H1 (cell line): ENCODE measurements around the gene SPACDR. TPM values are rescaled to one million over a fixed set of nuclear protein-coding genes. Genes with fewer than 3 reads are reported as not detected.

ENCODE experiments used
- CTCF ChIA-PET: fragments of 300-600 bp; sonication (Branson Sonifier 250); formaldehyde crosslinking; loops from one replicate; lab custom pipeline; 2021; ENCODE audit not compliant: partially characterized antibody; lab: Charles Lee
- POLR2A ChIA-PET: fragments of 300-600 bp; sonication (Branson Sonifier 250); formaldehyde crosslinking; loops from one replicate; lab custom pipeline; 2021; ENCODE audit warnings: inconsistent platforms; ENCODE audit not compliant: partially characterized antibody; lab: Charles Lee
- DNase-seq, 2 experiments: peaks; one replicate each; pipeline versions ENCODE4 v3.0.0 to v3.0.0-alpha.2; 2010 to 2022; ENCODE audit warnings: low spot score in 2 of 2, low read depth in 1 of 2, mixed read lengths in 1 of 2
- FAIRE-seq: peaks from 2 replicates; lab custom pipeline; 2011; peaks lifted over from hg19 to GRCh38; lab: Jason Lieb, UNC
- H2AFZ ChIP-seq: 2 replicates; pipeline ENCODE4 v1.8.1; 2012; ENCODE audit warnings: low read length, inconsistent platforms
- H2AK5ac ChIP-seq: 2 replicates; pipeline ENCODE4 v1.6.1; 2013; ENCODE audit warnings: low read depth, low read length
- H2BK120ac ChIP-seq: replicated peaks from 2 replicates; pipeline ENCODE3; 2013; ENCODE audit warnings: low read depth, low read length, inconsistent platforms
- H2BK12ac ChIP-seq: 2 replicates; pipeline ENCODE4 v1.6.1; 2013; ENCODE audit warnings: low read depth, low read length
- H2BK15ac ChIP-seq: 2 replicates; pipeline ENCODE4 v1.6.1; 2013; ENCODE audit warnings: low read length
- H2BK20ac ChIP-seq: 2 replicates; pipeline ENCODE4 v1.6.1; 2013; ENCODE audit warnings: low read length
- H2BK5ac ChIP-seq: 2 replicates; pipeline ENCODE4 v1.6.1; 2013; ENCODE audit warnings: low read depth, low read length
- H3K14ac ChIP-seq: 2 replicates; pipeline ENCODE4 v1.6.1; 2013; ENCODE audit warnings: inconsistent platforms; ENCODE audit not compliant: insufficient read length
- H3K18ac ChIP-seq: 2 replicates; pipeline ENCODE4 v1.6.1; 2013; ENCODE audit warnings: low read length; ENCODE audit errors: extremely low read depth
- H3K23ac ChIP-seq: 2 replicates; pipeline ENCODE4 v1.6.1; 2013; ENCODE audit warnings: inconsistent platforms; ENCODE audit not compliant: insufficient read length
- H3K23me2 ChIP-seq: 2 replicates; pipeline ENCODE4 v1.6.1; 2013; ENCODE audit warnings: low read depth, low read length
- H3K27ac ChIP-seq: 2 replicates; pipeline ENCODE4 v1.6.1; 2011; ENCODE audit warnings: low read depth, low read length, inconsistent platforms
- H3K27me3 ChIP-seq, 4 experiments: replicated peaks in 1 of 4; 1 replicate in 1 of 4; 2 replicates in 3 of 4; pipeline versions ENCODE4 v1.6.1 to v1.8.1; 2011 to 2013; ENCODE audit warnings: low read length in 3 of 4, mild to moderate bottlenecking in 3 of 4, inconsistent platforms in 2 of 4, mixed read lengths in 2 of 4, moderate library complexity in 1 of 4; ENCODE audit not compliant: control insufficient read depth in 3 of 4, insufficient read depth in 3 of 4; ENCODE audit errors: extremely low read depth in 1 of 4
- H3K36me3 ChIP-seq, 4 experiments: 2 replicates each; pipeline versions ENCODE4 v1.6.1 to v1.8.1; 2011 to 2013; ENCODE audit warnings: mild to moderate bottlenecking in 4 of 4, low read length in 3 of 4, moderate library complexity in 2 of 4, control low read depth in 1 of 4, inconsistent platforms in 1 of 4; ENCODE audit not compliant: insufficient read depth in 4 of 4, control insufficient read depth in 2 of 4
- H3K4ac ChIP-seq: replicated peaks from 2 replicates; pipeline ENCODE3; 2013; ENCODE audit warnings: low read length, low read depth, mixed read lengths, inconsistent platforms; ENCODE audit not compliant: insufficient read length
- H3K4me1 ChIP-seq, 4 experiments: replicated peaks in 1 of 4; 1 replicate in 1 of 4; 2 replicates in 3 of 4; pipeline versions ENCODE4 v1.6.1 to v1.8.1; 2011 to 2013; ENCODE audit warnings: low read length in 3 of 4, inconsistent platforms in 2 of 4, mixed read lengths in 1 of 4; ENCODE audit not compliant: insufficient read depth in 4 of 4, control insufficient read depth in 3 of 4
- H3K4me2 ChIP-seq, 2 experiments: 2 replicates each; pipeline versions ENCODE4 v1.6.1 to v1.8.1; 2011 to 2013; ENCODE audit warnings: low read depth in 2 of 2, low read length in 2 of 2, control low read depth in 1 of 2, inconsistent platforms in 1 of 2, mild to moderate bottlenecking in 1 of 2; ENCODE audit not compliant: insufficient read depth in 1 of 2
- H3K4me3 ChIP-seq, 4 experiments: fragments of 200-600, 300-600 bp in 1 of 4; sonication (generic), shearing (Covaris generic), sonication (Bioruptor Twin) in 1 of 4; 2 replicates each; pipeline versions ENCODE4 v1.5.1 to v1.8.1; 2011 to 2016; ENCODE audit warnings: low read length in 4 of 4, low read depth in 3 of 4, control low read depth in 2 of 4, inconsistent platforms in 2 of 4, mild to moderate bottlenecking in 2 of 4, mixed read lengths in 1 of 4, moderate library complexity in 1 of 4; ENCODE audit not compliant: insufficient read depth in 2 of 4; ENCODE audit errors: extremely low read depth in 1 of 4
- H3K56ac ChIP-seq: replicated peaks from 2 replicates; pipeline ENCODE3; 2013; ENCODE audit warnings: low read depth, mild to moderate bottlenecking, mixed read lengths, low read length, inconsistent platforms; ENCODE audit not compliant: insufficient read length
- H3K79me1 ChIP-seq: 2 replicates; pipeline ENCODE4 v1.6.1; 2013; ENCODE audit warnings: low read depth, low read length, control low read depth
- H3K79me2 ChIP-seq, 2 experiments: 2 replicates each; pipeline versions ENCODE4 v1.6.1 to v1.8.1; 2012 to 2013; ENCODE audit warnings: low read length in 2 of 2, mild to moderate bottlenecking in 2 of 2, inconsistent platforms in 1 of 2; ENCODE audit not compliant: insufficient read depth in 2 of 2, control insufficient read depth in 1 of 2
- H3K9ac ChIP-seq, 4 experiments: replicated peaks in 1 of 4; 1 replicate in 1 of 4; 2 replicates in 3 of 4; pipeline versions ENCODE4 v1.6.1 to v1.8.1; 2011 to 2013; ENCODE audit warnings: low read depth in 3 of 4, low read length in 3 of 4, control low read depth in 2 of 4, mild to moderate bottlenecking in 2 of 4, moderate library complexity in 2 of 4, inconsistent platforms in 1 of 4; ENCODE audit errors: extremely low read depth in 1 of 4
- H3K9me3 ChIP-seq, 2 experiments: 2 replicates each; pipeline versions ENCODE4 v1.6.1 to v1.8.1; 2012 to 2013; ENCODE audit warnings: mild to moderate bottlenecking in 2 of 2, moderate library complexity in 2 of 2, control low read depth in 1 of 2, inconsistent platforms in 1 of 2, low read depth in 1 of 2, low read length in 1 of 2, mixed read lengths in 1 of 2; ENCODE audit not compliant: insufficient read depth in 2 of 2
- H4K20me1 ChIP-seq, 2 experiments: replicated peaks in 1 of 2; 2 replicates each; pipeline versions ENCODE3 to v1.8.1; 2011 to 2013; ENCODE audit warnings: inconsistent platforms in 2 of 2, low read length in 2 of 2, mild to moderate bottlenecking in 1 of 2; ENCODE audit not compliant: insufficient read depth in 2 of 2, control insufficient read depth in 1 of 2
- H4K5ac ChIP-seq: 2 replicates; pipeline ENCODE4 v1.6.1; 2013; ENCODE audit warnings: low read length, low read depth, mixed read lengths, inconsistent platforms; ENCODE audit not compliant: insufficient read length
- H4K8ac ChIP-seq: 2 replicates; pipeline ENCODE4 v1.8.0; 2013; ENCODE audit warnings: mild to moderate bottlenecking, moderate library complexity, low read length, inconsistent platforms; ENCODE audit not compliant: insufficient read depth; ENCODE audit errors: extremely low read depth
- H4K91ac ChIP-seq: replicated peaks from 2 replicates; pipeline ENCODE3; 2013; ENCODE audit warnings: low read length, mixed read lengths, inconsistent platforms; ENCODE audit not compliant: insufficient read length
- ASH2L ChIP-seq: fragments of 200-600, 300-600 bp; sonication (generic); IDR thresholded peaks from one replicate; pipeline ENCODE4 v1.7.1; 2017; ENCODE audit warnings: low read length
- EZH2 ChIP-seq: fragments of 200-600 bp; sonication (generic); IDR thresholded peaks from 2 replicates; pipeline ENCODE4 v1.7.1; 2012; ENCODE audit warnings: low read depth, mild to moderate bottlenecking, moderate library complexity, low read length, inconsistent platforms; ENCODE audit not compliant: severe bottlenecking
- KDM4A ChIP-seq: IDR thresholded peaks from one replicate; pipeline ENCODE4 v1.7.1; 2012; ENCODE audit warnings: low read depth, mild to moderate bottlenecking, moderate library complexity, low read length, inconsistent platforms; ENCODE audit not compliant: severe bottlenecking
- MAFK ChIP-seq: IDR thresholded peaks from 2 replicates; pipeline ENCODE4 v1.6.1; 2012; ENCODE audit warnings: low read depth, mild to moderate bottlenecking, improper control_type of control experiment, low read length
- MAX ChIP-seq: IDR thresholded peaks from 2 replicates; pipeline ENCODE4 v1.6.1; 2012; ENCODE audit warnings: inconsistent platforms
- RAD21 ChIP-seq, 2 experiments: IDR thresholded peaks in 1 of 2; conservative IDR thresholded peaks in 1 of 2; 2 replicates each; pipeline ENCODE4 v1.6.1; 2011; ENCODE audit warnings: low read depth in 2 of 2, low read length in 2 of 2, improper control_type of control experiment in 1 of 2, inconsistent platforms in 1 of 2, mild to moderate bottlenecking in 1 of 2, moderate library complexity in 1 of 2
- SIX5 ChIP-seq: IDR thresholded peaks from 2 replicates; pipeline ENCODE4 v1.6.1; 2011; ENCODE audit warnings: mild to moderate bottlenecking, low read depth, low read length
- SUZ12 ChIP-seq: fragments of 200-600 bp; sonication (generic); IDR thresholded peaks from 2 replicates; pipeline ENCODE4 v1.6.1; 2012; ENCODE audit warnings: mild to moderate bottlenecking, inconsistent platforms, low read length, moderate library complexity, mixed read lengths
- TAF1 ChIP-seq: IDR thresholded peaks from 2 replicates; pipeline ENCODE4 v1.6.1; 2011; ENCODE audit warnings: mild to moderate bottlenecking, low read depth, low read length
- TEAD4 ChIP-seq: IDR thresholded peaks from 2 replicates; pipeline ENCODE4 v1.6.1; 2012; ENCODE audit warnings: low read depth, low read length, inconsistent platforms, mixed read lengths
- WGBS, 2 experiments: shearing (Covaris generic) in 1 of 2; methylation state at CpG; one replicate each; pipeline versions ENCODE4 v1.1.6 to v1.1.7; 2013 to 2015; ENCODE audit warnings: low lambda C conversion rate in 2 of 2, mixed read lengths in 2 of 2, inconsistent platforms in 1 of 2, low coverage in 1 of 2, missing lambda C conversion rate in 1 of 2; ENCODE audit not compliant: insufficient replicate concordance in 2 of 2, insufficient coverage in 1 of 2, insufficient read length in 1 of 2; ENCODE audit errors: extremely low coverage in 1 of 2, missing lambda C conversion rate in 1 of 2; 5-methylcytosine and 5-hydroxymethylcytosine counted together
- polyA plus RNA-seq, 7 experiments: library from polyadenylated mRNA; depleted of rRNA in 3 of 7; stranded (reverse) in 5 of 7; unstranded in 2 of 7; fragments of >200 nt in 5 of 7; fragments of 200-250 nt in 2 of 7; gene quantifications; 1 replicate in 5 of 7; 2 replicates in 1 of 7; 4 replicates in 1 of 7; pipeline versions ENCODE4 v1.2.1 to v1.2.3, GENCODE V29; 2011 to 2013; ENCODE audit warnings: missing spikeins in 2 of 7, mixed read lengths in 2 of 7
- total RNA-seq: library from RNA; stranded (reverse); fragmentation: NEBNext Ultra II Directional; extraction: Animal tissue kit (Norgen Biotek cat#: 25700); gene quantifications from 2 replicates; pipeline ENCODE4 v1.2.1, GENCODE V29; 2021

SPACDR gene
- total and polyA plus RNA-seq, 2 of the 8 experiments (the other 6 are each of a cell fraction or from before 2014, with no cell fraction given), result 0.26 TPM; not detected in 1

- CTCF ChIA-PET, result interaction anchor here (0.6 to 2.3 kb wide), 8 partner anchors 8 to 997 kb away, joined by 3 to 6 read pairs (median 3); no protein-coding TSS in a partner anchor
- TF ChIP-seq SIX5, result no peak
- TF ChIP-seq TAF1, result no peak
- no peak for TF ChIP-seq RAD21 (IDR thresholded peaks at IDR 0.05 in 1 of 2, conservative IDR thresholded peaks at IDR 0.05 in 1 of 2; ENCODE audit: low read depth in 2 of 2, low read length in 2 of 2)
- no peak for TF ChIP-seq ASH2L
- TF ChIP-seq TEAD4, result no peak
- TF ChIP-seq KDM4A, result no peak
- TF ChIP-seq MAFK, result no peak
- no peak for TF ChIP-seq EZH2
- TF ChIP-seq SUZ12, result no peak
- TF ChIP-seq MAX, result no peak
Measured at GRCh38 chr7:100488333-100489095, 24.5 kb upstream of the SPACDR start.

More at GRCh38 chr7:100488333-100489095, 24.5 kb upstream of the SPACDR start:
- peaks cover 2 to 24% (median 14%) of the 10 kb centered on the region in 4 experiments for H3K4me1 ChIP-seq
- POLR2A ChIA-PET, result interaction anchor here (0.7 to 1.6 kb wide), 4 partner anchors 9 to 72 kb away, joined by 3 to 6 read pairs (median 4); partner anchors contain the start of genes MEPCE and ZCWPW1
- 91% methylated on average over 32 of the region's 44 CpGs; no CpG with 5 or more reads in 1 of the 2 experiments for whole genome bisulfite sequencing, 2 experiments
- H3K36me3 ChIP-seq, result peaks cover 0 to 9% (median 0%) of the 10 kb centered on the region in 4 experiments; a peak in 3 of 8 replicates
- no peak overlapping the region for H3K4ac ChIP-seq
- no peak for DNase-seq
- H2BK120ac ChIP-seq, result no peak overlapping the region
- H4K20me1 ChIP-seq, result peaks cover 0 to 7% of the 10 kb centered on the region in 2 experiments
- H3K14ac ChIP-seq, result no peak overlapping the region
- peaks cover 0 to 4% (median 2%) of the 10 kb centered on the region in 4 experiments; a peak in 5 of 7 replicates for H3K27me3 ChIP-seq
- H3K23me2 ChIP-seq, result peaks cover 11% of the 10 kb centered on the region; the same call in 1 of the 2 replicates
- H3K79me1 ChIP-seq, result no peaks in the 10 kb centered on the region
- H3K56ac ChIP-seq, result no peak overlapping the region
- no peak overlapping the region for H2BK20ac ChIP-seq
- no peaks in the 10 kb centered on the region for H3K9me3 ChIP-seq
- no peak overlapping the region for H2BK5ac ChIP-seq
- H3K27ac ChIP-seq, result no peak overlapping the region
- no peak overlapping the region for H3K4me3 ChIP-seq
- no peak overlapping the region for H2BK15ac ChIP-seq
- H4K8ac ChIP-seq, result no peak overlapping the region
- H3K18ac ChIP-seq, result no peak overlapping the region
- no peak overlapping the region for H4K91ac ChIP-seq
- H3K79me2 ChIP-seq, result no peaks in the 10 kb centered on the region; a peak in 1 of 4 replicates
- no peak for FAIRE-seq
- H4K5ac ChIP-seq, result no peak overlapping the region
- no peak overlapping the region for H2BK12ac ChIP-seq
- H2AFZ ChIP-seq, result no peak overlapping the region
- H2AK5ac ChIP-seq, result no peak overlapping the region
- H3K23ac ChIP-seq, result no peak overlapping the region
- H3K4me2 ChIP-seq, result no peak overlapping the region
- no peak overlapping the region for H3K9ac ChIP-seq
